Bone marrow (tissue), 2 donors: ENCODE measurements around the gene SART3.
"Not testable (repeated sequence)": the region's sequence is repeated elsewhere in the genome, so short reads cannot be mapped to it uniquely, and the experiment has no call there.

ENCODE experiments used
- DNase-seq, 2 donors: peaks; one replicate each; lab custom pipeline; 2025; lab: John Stamatoyannopoulos, UW

SART3 gene

DNA sequence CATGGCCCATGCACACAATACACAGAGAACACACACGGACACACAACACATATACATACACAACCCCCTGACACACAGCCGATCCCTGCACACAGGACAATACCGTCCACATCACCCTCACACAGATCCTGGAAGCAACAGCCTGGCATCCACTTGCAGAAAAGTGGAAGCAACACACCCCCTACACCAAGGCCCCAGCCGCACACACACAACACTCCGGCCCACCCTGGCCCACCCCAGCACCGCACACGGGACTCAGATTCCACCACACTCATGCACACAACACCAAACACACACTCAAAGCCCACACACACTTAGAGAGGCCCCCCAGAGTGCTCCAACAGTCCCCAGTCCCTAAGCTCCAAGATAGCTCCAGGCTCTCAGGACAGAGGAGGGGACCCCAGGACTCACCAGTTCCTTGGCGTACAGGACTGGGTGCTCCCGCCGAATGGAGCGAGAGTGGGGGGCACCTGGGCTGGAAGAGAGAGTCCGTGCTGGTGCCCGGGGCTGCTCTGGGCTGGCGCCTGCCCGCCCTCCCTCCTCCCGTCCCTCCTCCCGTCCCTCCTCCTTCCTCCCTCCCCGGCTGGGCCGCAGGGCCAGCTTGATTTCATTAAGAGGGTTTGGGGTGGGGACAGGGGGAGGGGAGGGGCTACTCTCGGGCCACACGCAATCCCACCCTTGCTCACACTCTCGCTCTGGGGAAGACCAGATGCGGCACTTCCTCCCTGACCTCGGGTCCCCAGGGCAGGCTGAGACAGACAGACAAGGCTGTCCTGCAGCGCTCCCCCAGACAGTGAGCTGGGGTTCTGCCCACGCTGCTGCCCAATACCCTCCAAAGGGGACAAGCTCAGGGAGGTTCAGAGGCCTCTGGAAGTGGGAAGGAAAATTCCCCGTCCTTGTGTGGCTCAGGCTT is 36.8 kb upstream of the SART3 start, which contains the start of gene TMEM119:
Gene TMEM119, minus strand, starts transcription at position 526 of the 913 bp plus-strand sequence. CDS start 5,701 bp downstream, outside the sequence.
- DNase-seq, result no peak

DNA sequence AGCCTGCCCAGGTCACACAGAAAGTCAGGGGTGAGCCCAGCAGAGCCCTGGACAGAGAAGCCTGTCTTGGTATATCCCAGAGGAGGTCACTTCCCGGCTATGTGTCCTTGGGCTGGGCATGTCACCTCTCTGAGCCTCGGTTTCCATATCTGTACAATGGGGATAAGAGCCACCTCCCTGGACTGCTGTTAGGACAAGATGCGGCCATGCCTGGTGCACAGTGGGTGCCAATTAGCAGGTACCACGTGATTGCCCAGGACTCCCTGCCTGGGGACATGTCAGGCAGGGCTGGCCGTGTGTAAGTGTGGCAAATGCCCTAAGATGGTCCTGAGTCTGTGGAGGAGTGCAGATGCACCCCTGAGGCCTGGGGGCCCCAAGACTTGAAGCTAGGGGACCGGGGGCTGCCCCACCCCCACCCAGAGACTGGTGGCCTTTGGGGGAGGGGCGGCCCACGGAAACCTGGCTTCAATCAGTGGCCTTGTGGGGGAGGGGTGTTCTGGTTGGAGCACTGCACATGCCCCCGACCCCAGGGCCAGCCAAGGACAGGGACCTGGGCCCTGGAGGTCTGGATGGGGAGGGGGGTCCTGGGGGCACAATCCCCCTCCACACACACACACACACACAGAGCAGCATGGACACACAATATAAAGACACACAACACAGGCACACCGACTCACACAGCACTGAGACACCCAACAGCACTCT is 36.0 kb upstream of the SART3 start:
- DNase-seq, result no peak

DNA sequence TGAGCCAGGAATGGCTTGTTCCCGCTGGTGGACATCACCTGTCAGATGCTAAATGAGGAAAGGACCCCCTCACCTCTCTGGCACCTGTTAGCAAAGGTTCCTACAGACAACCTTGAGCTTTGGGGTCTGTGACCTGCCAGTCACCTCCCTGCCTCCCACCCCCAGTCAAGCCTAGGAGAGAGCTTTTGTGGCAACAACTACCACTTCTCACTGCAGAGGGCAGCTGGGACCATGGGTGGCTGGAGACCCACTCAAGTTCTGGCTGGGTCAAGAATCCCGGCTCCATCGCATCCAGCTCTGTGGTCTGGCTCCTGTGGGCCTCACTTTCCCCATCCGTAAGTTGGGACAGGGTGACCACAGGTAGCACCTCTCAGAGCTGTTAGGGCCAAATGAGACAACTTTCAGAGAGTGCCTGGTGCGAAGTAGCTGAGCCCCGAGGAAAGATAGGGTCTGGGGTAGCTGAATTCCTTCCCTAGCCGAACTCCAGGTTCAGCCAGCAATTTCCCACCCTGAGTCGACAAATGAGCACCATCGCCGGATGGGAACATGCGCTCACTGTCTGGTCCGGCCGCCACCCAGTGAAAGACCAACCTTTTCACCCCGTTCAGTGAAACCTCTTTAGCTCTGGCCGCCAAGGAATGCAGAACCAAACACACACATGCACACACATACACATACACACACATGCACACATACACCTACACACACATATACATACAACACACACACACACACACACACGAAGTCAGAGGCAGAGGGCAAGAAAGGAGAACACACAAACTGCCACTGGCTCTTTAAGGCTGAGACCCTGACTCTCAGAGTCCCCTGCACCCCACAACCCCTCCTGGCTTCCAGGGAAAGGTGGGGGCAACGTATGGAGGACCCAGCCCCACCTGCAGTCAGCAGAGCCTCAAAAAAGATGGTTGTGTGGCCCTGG is 35.0 kb upstream of the SART3 start:
- DNase-seq, result no peak

DNA sequence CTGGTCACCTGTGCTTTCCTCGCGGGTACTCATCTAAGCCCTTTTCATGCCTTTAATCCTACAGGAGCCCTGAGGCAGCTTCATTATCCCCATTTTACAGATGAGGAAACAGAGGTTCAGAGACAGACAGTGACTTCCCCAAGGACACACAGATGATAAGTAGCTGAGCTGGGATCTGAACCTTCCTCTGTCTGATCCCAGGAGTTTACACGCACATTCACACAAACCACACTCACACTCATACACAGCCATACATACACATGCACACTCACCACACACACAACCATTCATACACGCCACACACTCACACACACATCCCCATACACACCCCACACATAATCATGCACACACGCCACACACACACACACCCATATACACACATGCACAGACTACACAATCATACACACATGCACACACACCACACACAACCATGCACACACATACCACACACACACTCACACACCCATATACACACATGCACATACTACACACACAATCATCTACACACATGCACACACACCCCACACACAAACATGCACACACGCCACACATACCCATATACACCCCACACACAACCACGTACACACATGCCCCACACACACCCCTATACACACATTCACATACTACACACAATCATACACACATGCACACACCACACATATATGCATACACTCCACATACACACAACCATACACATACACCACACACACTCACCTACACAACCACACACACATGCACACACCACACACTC is 34.2 kb upstream of the SART3 start:
- no peak for DNase-seq

DNA sequence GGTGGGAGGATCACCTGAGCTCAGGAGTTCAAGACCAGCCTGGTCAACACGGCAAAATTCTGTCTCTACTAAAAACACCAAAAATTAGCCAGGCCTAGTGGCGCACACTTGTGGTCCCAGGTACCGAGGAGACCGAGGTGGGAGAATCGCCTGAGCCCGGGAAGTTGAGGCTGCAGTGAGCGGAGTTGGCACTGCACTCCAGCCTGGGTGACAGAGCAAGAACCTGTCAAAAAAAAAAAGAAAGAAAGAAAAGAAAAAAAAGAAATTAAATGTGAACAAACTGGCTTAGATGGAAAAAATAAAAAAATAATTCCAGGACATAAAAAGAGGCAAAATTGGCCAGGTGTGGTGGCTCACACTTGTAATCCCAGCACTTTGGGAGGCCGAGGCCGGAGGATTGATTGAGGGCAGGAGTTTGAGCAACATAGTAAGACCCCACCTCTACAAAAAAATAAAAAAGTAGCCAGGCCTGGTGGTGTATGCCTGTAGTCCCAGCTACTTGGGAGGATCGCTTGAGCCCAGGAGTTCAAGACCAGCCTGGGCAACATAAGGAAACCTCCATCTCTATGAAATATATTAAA is 33.4 kb upstream of the SART3 start:
- DNase-seq, result no peak

DNA sequence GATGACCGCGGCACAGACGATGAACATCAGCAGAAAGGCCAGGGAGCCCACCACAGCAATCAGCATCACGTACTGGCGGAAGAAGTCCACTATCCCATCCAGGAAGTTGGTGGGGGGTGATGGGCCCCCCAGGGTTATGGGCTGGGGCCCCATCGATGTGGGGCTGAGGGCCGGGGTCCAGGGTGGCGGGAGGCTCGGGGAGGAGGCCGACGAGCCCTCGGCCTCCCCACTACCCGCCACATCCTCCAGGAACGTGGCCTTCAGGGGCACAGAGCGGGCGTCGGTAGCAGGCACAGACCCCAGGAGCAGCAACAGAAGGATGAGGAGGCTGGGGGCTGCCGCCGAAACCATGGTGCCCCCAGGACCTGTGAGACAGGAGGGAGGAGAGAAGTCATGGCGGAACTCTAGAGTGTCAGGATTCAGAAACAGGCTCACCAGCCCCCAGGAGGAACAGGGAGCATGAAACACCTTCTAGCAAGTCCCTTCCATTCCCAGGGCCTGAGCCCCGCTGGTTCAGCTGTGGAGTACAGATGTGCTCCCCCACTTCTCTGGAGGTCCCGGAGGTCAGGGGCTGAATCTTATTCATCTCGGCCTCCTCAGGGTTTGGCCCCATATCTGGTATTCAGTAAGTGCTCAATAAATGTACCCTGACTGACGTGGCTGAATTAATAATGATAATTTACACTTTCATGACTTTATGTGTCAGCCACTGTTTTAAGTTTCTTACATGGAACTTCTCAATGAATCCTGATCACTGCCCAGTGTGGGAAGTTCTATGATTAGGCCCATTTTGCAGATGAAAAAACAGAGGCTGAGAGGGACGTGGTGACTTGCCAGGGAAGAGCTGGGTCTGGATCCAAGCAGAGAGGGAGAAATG is 31.3 kb upstream of the SART3 start:
- no peak for DNase-seq

DNA sequence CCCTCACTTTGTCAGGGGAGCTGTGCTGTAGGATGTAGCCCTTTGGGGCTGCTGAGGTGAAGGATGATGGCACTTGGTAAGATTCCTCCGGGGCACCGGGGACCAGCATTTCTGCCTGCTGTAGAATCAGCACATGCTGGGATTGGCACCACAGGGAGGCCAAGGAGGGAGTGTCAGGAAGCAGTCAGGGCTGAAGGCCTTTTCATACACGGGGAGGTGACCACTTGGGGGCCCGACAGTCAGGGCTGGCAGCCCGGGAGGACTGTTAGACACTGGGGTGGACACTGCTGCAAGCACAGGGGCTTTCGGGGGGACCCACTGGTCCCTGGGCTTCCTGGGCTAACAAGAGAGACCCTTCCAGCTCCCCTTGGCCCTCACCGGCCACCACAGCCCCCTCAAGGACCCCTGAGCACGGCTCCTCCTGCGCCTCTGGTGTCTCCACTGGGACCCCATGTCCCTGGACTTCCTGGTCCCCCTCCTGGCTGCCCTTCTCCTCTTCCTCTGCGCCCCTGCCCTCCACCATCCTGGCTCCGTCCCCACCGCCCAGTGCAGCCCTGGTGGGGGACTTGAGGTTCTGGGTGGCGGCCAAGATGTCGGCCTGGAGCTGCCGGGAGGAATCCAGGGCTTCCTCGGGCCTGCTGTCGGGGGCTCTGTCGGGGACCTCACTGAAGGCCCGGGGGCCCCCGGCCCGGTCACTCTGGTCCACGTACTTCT is 30.5 kb upstream of the SART3 start:
- no peak for DNase-seq

DNA sequence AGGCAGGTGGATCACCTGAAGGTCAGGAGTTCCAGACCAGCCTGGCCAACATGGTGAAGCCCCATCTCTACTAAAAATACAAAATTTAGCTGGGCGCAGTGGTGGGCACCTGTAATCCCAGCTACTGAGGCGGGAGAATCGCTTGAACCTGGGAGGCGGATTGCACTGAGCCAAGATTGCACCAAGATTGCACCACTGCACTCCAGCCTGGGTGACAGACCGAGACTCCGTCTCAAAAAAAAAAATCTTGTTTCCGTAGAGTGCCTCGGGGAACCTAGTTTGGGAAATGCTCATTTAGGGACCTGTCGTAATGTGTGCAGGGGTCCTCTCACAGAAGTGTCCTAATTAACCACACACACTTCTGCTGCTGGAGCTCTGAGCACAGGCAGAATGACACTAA is 29.5 kb upstream of the SART3 start:
- not testable (repeated sequence) for DNase-seq

DNA sequence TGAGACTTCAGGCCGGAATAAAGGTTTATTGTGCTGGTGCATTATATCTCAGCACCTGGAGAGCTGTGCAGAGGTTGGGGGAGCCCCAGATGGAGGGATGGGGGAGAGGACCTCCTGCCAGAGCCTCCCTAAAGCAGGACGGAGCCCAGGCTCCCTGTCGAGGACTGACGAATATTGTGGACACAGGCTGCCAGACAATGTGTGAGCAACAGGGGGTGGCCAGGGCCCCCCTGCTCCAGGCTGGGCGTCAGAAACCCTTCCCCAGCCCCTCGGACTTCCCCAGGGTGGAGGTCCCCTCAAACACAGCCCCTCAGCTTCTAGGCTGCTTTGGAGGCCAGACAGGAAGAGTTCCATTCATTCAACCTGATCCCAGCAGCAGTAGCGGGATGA is 28.9 kb upstream of the SART3 start:
- no peak for DNase-seq

DNA sequence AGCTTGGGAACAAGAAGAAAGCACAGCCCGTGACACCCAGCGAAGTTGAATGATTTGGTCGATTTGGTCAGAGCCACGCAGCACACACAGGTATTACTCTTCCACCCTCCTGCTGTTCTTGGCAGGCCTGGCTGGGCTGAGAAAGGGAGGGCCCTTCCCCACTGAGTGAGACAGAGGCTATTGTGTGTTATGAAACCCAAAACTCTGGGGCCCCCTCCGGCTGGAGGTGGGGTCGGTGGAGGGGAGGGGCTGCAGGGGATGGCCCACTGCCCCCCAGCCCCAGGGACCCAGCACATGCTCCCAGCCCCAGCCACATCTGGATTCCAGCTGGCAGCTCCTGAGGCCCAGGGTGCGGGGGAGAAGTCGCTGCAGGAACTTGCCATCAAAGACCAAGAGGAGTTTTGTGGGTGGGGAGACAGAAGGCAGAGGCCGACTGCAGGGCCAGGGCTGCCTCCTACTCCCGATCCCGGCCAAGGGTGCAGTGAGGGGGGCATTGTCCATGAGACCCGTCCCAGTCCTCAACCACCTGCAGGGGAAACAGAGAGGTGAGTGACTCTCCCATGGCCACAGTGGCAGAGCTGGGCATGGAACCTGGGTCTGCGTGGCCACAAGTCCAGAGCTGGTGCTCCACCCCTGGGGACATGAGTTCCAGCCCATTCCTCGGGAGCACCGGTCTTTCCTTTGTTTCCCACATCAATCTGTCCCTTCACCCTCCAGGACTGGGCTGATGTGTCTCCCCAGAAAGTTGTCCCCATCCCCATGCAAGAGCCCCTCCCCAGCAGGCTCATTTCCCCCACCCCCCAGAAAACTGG is 28.3 kb upstream of the SART3 start:
- DNase-seq, result no peak

DNA sequence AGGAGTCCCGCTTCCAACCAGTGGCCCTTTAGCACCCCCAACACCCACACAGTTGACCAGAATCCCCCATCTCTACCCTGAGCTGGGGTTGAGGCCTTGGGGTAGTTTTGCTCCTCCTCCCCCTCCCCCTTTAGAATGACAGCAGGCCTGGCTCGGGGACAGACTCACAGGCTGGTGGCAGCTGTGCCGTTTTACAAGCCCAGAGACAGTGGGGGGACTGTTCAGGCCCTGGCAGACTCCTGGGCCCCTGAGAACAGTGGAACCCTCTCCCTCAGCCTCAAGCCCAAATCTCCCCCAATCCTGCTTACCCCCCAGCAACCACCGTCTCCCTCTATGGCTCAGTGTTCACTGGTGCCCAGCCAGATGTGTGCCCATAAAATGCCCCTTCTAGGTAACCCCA is 26.9 kb upstream of the SART3 start:
- DNase-seq, result no peak

DNA sequence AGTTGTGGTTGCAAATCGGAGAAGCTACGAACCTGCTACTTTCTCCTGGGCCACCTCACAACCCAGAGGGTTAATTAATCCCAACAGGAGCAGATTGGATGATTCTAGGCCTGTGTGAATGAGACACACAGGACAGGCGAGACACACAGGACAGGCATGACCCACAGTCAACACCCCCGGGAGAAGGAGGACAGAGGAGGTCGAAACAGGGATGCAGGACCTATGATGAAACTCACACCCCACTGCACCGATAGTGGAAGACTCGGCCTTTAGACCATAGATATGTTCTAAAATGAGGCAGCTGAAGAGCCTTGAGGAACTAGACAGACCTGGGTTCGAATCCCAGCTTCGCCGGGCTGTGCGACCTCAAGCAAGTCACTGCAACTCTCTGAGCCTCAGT is 25.3 kb upstream of the SART3 start:
- no peak for DNase-seq

DNA sequence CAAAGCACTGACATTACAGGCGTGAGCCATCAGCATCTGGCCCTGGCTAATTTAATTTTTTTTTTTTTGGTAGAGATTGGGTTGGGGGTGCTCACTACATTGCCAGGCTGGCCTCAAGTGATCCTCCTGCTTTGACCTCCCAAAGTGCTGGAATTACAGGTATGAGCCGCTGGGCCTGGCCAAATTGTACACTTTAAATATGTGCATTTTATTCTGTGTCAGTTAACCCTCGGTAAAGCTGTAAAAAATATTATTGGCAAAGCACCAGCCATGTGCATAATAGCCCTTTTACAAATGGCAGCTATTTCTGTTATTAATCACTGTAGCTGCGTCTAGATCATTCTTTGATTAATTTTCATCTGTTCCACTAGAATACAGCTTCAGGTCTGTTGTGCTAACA is 24.9 kb upstream of the SART3 start:
- DNase-seq, result no peak

DNA sequence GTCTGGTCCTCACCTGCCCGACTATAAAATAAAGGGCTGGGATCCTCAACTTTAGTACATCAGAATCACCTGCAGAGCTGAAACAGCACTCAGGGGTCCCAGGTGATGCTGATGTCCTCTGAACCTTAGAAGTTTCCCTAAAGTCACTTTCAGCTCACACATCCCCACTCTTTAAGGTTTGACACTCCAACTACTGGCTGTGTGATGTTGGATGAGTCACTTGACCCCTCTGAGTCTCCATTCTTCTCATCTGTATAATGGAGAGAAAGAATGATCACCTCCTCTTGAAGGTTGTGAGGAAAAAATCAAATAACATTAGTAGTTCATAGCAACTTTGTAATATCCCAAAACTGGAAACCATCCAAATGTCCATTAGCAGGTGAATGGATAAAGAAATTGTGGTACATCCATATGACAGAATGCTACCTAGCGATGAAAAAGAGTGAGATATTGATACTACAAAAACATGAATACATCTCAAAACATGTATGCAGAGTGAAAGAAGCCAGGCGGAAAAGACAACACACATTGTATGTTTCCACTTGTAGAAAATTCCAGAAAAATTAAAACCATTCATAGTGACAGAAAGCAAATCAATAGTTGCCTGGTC is 23.6 kb upstream of the SART3 start:
- DNase-seq, result no peak

DNA sequence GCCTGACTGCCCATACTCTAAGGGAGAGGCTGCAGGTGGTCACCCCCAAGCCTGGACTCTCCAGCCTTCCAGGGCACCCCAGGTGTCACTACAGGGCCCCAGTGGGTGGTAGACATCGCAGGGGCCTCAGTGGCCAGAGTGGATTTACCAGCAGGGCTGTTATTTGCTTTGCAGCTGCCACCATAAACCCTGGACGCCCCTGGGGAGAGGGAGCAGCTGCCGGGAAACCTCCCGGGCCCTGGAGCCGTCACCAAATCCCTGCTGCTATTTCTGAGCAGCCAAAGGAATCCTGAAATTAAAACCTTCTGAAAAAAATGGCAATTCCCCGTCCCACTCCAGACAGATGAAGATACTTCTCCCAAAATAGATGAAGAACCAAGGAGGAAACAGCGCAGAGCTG is 23.0 kb upstream of the SART3 start:
- DNase-seq, result no peak

DNA sequence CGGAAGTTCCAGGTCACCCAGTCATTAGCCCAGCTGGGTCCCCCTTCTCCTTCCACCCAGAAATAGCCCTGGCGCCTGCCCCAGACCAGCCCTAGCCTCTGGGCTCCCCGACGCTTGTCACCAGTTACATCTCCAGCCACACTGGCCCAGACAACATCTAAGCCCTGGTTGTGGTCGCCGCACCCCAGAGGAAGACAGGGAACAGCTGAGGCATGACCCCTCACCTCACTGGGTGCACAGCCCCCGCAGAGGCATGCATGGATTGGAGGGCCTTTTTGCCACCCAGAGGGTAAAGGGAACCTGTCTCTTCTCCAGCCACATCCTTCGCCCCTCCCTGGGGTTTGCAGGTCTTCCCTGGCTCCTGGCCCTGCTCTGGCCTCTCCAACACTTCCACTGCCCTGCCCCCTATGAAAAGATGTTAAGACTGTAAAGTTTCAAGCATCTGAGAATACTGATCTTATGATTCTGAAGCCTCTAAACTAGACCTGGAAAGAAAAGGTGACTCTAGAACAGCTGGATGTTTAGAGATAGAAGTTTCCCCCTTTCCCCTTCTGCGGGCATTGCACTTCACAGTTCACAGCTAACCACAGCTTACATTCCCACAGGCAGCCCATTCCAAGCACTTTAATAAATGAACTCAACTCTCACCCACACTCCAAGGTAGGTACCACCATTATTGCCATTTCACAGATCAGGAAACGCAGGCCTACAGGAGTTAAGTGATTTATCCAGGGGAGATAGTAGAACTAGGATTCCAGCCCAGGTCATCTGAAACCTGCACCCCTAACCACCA is 22.2 kb upstream of the SART3 start:
- DNase-seq, result no peak

DNA sequence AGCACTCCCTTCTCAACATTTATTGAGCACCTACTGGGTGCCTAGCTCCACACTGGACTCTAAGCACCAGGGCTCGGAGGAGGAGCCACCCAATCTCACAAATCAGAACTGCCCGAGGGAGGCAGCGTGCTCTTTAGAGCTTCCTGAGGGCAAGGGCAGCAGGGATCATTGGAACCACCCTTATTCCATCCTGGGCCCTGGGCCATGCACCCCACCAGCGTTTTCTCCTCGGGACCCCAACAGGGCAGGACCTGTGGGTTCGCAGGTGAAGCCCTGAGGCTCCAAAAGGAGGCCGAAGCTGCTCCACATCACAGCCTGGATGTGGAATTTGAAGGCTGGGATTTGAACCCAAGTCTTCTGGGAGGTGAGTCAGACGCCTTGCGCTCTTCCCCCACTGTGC is 21.5 kb upstream of the SART3 start:
- no peak for DNase-seq
